ENCODE results near the gene CCR6.

Gene CCR6

GRCh38 chr6:167093922-167094432 lies 28.9 kb upstream of the CCR6 start:
- H3K4me3 ChIP-seq (ENCODE audit: low read depth, low read length), result no peak overlapping the region
- no peak for TF ChIP-seq CTCF (IDR thresholded peaks at IDR 0.05; ENCODE audit: low read depth, low read length)

- H3K4me3 ChIP-seq (ENCODE audit: low read depth, low read length), result no peak overlapping the region
- TF ChIP-seq CTCF (IDR thresholded peaks at IDR 0.05; ENCODE audit: low read depth, low read length), result no peak
Observed at GRCh38 chr6:167094436-167094819, 28.5 kb upstream of the CCR6 start.

- TF ChIP-seq CTCF (IDR thresholded peaks at IDR 0.05; ENCODE audit: low read depth, low read length), result no peak
- H3K4me3 ChIP-seq (ENCODE audit: low read depth, low read length), result no peak overlapping the region
Observed at GRCh38 chr6:167094820-167095637, 27.9 kb upstream of the CCR6 start.

- no peak for TF ChIP-seq CTCF (IDR thresholded peaks at IDR 0.05; ENCODE audit: low read depth, low read length)
- H3K4me3 ChIP-seq (ENCODE audit: low read depth, low read length), result no peak overlapping the region
Observed at GRCh38 chr6:167095888-167096287, 27.0 kb upstream of the CCR6 start.

GRCh38 chr6:167096991-167097390 lies 25.9 kb upstream of the CCR6 start:
- no peak overlapping the region for H3K4me3 ChIP-seq (ENCODE audit: low read depth, low read length)
- TF ChIP-seq CTCF (IDR thresholded peaks at IDR 0.05; ENCODE audit: low read depth, low read length), result no peak

GRCh38 chr6:167097770-167098169 lies 25.1 kb upstream of the CCR6 start:
- H3K4me3 ChIP-seq (ENCODE audit: low read depth, low read length), result no peak overlapping the region
- no peak for TF ChIP-seq CTCF (IDR thresholded peaks at IDR 0.05; ENCODE audit: low read depth, low read length)

- no peak for TF ChIP-seq CTCF (IDR thresholded peaks at IDR 0.05; ENCODE audit: low read depth, low read length)
Observed at GRCh38 chr6:167098825-167099225, 24.1 kb upstream of the CCR6 start.

More at GRCh38 chr6:167098825-167099225, 24.1 kb upstream of the CCR6 start:
- no peak overlapping the region for H3K4me3 ChIP-seq (ENCODE audit: low read depth, low read length)

Data from WI38 (cell line).